ENCODE measurements around the gene TSFM.

DNA sequence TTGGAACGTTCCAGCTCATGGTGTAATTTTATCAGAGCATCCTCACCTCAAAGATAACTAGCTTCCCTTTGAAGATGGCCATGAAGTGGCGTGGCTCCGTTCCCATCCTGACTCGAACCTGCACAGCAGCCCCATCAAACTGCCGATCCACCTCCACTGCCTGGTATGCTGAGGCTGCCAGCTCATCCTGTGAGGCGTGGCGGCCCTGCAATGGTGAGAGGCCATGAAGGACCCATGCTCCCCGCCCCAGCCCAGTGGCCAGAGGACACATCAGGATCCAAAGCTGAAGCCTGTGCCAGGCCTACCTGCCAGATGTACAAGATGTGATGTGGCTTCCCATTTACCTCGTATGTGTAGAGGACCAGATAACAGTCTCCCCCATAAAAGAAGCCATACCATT, 24.7 kb downstream of the TSFM start:
- TF ChIP-seq, protein P1, sequence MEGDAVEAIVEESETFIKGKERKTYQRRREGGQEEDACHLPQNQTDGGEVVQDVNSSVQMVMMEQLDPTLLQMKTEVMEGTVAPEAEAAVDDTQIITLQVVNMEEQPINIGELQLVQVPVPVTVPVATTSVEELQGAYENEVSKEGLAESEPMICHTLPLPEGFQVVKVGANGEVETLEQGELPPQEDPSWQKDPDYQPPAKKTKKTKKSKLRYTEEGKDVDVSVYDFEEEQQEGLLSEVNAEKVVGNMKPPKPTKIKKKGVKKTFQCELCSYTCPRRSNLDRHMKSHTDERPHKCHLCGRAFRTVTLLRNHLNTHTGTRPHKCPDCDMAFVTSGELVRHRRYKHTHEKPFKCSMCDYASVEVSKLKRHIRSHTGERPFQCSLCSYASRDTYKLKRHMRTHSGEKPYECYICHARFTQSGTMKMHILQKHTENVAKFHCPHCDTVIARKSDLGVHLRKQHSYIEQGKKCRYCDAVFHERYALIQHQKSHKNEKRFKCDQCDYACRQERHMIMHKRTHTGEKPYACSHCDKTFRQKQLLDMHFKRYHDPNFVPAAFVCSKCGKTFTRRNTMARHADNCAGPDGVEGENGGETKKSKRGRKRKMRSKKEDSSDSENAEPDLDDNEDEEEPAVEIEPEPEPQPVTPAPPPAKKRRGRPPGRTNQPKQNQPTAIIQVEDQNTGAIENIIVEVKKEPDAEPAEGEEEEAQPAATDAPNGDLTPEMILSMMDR (IDR thresholded peaks at IDR 0.05; ENCODE audit: low read depth, low read length, poor library complexity, severe bottlenecking): no peak
- no peak for TF ChIP-seq EZH2phosphoT487 (IDR thresholded peaks at IDR 0.05; ENCODE audit: borderline replicate concordance, low read length)

Measured in DOHH2 (cell line).